Measurements from ENCODE around the gene TMEM178B.

- no peak for TF ChIP-seq CTCF (optimal IDR thresholded peaks at IDR 0.05 in 1 of 3, IDR thresholded peaks at IDR 0.05 in 1 of 3, conservative IDR thresholded peaks at IDR 0.05 in 1 of 3; ENCODE audit: extremely low read depth in 1 of 3, insufficient read depth in 2 of 3, low read length in 3 of 3)
- no peak for TF ChIP-seq EZH2 (IDR thresholded peaks at IDR 0.05; ENCODE audit: low read length)
These were observed 409.2 kb downstream of the TMEM178B start for GRCh38 chr7:141483044-141483443.
